LNCAP (cell line): ENCODE data around the gene APOL4.

Source experiments
- CTCF ChIP-seq: fragments of 450-650 bp; IDR thresholded peaks from 2 replicates; pipeline ENCODE4 v1.5.1; 2017; ENCODE audit warnings: mild to moderate bottlenecking

APOL4 gene

DNA sequence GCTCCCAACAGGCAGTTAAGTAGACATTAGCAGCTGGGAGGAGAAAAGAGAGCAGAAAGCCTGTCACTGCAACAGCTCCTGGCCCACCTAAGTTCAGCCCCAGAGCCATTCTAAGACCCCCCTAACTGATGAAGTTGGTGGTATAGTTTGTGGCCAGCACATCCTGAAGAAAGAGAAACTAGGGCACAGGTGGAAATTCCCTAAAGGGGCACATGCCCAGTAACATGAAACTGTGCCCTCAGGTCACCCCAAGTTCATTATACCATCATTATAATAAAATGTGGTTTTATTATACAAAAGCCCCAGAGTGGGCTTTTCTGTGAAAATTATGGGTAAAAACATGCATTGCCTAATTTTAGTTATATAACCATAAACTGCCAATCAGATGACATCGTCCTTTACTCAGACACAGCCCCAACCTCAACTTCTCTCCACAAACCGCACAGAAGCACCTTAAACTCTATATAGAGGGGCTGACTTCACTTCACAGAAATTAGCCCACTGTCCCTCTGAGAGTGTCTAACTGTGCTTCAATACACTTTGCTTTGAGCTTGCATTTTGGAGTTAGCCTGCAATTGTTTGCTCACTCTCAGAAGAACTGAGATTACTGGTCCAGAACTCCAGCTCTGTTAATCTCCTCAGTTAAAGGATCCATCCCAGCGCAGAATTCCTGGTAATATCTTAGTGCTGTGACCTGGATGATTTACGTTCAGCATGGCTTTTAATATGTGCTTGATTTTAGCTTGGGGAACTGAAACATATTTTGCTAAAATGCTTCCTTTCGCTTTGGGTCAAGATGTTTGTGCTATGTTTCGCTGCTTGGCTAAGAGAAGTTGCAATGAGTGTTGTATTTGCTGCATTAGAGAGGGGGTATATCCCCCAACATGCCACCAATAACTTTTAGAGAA, 39.2 kb downstream of the APOL4 start:
- no peak for TF ChIP-seq CTCF

DNA sequence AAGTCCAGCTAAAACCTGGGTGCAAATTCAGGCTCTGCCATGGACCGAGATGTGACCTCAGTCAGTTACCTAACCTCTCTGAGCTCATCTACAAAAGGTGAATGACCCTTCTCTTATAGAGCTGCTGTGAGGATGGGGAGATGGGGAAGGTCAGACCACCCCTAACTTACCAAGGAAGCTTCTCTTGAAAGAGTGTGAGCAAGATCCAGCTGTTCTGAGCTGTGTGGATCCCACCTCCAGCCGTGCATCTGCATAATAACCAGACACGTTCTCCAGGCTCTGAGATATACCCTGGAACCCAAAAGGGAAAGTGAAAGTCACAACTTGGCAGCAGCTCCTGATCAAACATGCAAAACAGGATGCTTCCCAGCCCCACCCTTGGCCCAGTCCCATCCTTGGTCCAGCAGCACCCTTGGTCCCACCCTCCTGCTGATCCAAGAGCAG, 41.1 kb downstream of the APOL4 start, which contains the start of gene APOL3:
Gene APOL3 (minus strand): TSS at position 257 of the 444 bp plus-strand sequence. CDS start 11,700 bp downstream, outside the sequence.
- no peak for TF ChIP-seq CTCF

DNA sequence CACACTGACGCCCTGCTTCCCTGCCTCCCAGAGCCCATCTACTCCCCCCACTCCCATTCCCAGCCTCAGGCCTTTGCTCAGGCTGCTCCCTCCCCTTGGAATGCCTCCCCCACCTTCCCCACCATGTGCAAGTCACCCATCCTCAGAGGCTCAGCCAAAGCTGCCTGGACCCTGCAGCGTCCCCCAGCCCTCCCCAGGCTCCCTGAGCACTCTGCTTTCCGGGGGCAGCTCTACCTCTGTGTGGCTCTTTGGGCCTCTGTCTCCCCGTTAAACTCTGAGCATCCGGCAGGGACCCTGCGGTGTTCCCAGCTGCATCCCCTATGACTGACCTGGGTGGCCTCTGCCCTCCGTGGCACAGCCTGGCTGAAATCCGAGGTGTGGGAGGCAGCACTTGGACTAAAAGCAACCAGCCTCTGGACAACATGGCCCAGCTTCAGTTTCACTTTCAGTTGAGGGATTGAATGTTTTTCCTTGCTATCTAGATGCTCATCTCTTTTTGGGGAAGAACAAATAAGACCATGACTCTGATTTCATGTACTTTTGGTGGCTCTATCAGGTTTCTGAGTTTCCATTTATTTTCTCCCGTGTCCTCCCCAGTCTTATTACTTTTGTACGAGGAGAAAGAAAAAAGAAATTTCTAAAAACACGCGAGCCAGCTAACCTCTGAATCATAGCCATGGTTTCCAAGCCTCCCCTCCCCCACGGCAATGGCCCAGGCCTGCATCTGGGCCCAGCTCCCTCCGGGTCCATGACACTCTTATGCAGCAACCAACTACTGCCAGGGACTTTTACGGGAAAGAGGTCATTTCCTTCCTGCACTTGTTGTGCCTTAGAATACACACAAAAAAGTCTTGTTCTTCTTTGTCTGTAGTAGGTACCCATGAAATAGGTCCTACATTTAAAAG, 44.8 kb downstream of the APOL4 start:
- no peak for TF ChIP-seq CTCF

DNA sequence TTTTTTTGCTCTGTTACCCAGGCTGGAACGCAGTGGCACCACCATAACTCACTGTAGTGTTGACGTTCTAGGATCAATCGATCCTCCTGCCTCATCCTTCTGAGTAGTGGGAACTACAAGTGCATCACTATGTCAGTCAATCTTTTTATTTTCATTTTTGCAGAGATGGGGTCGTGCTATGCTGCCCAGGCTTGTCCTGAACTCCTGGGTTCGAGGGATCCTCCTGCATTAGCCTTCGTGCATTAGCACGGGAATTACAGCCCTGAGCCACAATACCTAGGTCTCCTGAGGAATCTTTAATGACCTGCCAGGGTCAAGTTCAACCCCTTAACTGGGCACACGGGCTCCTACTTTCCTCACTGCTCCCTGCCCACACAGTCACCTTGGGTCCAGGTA, 45.5 kb downstream of the APOL4 start:
- no peak for TF ChIP-seq CTCF

DNA sequence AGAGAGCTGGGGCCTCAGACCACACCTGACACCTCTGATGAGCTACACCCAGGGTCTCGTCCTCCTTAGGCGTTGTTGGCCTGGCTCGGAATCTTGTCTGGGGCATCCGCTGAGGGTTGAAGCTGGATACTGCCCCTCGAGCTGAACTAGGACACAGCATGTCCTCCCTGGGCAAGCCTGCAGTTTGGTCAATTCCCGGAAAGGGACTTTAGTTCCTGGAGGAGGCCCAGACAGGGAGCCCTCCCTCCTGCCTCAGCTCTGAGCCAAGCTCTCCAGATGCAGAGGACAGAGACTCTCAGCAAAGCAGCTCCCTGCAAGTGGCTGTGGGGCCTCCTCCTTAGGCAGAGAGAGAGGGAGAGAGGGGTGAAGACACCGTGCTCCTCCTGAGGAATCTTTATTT, 45.9 kb downstream of the APOL4 start:
- no peak for TF ChIP-seq CTCF

DNA sequence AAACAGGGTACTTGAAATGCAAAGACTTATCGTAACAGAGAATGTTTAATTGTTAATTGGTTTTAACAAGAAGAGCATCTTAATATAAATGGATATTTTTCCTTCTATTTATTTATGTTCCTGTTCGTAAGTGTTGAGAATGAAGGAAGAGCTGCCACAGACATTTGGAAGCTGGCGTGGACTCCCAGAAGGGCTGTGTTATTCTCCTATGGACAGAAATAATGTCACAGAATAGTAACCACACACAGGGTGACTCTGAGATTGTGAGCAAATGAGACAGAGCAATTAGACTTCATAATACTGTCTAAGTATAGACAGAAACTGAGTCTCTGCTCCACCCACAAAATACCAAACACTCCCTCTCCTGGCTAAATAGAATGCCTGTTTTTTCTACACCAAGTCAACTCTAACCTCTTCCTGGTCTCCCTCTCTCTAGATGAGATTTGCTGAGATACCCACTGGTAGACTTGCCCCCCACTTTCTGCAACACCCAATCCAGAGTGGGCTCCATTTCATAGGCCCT, 47.1 kb downstream of the APOL4 start:
- no peak for TF ChIP-seq CTCF
